Measurements from ENCODE around the gene BCAS3.
A peak's percentile ranks its signal among the peaks of the same experiment; 100 is the strongest.

The BCAS3 gene

DNA sequence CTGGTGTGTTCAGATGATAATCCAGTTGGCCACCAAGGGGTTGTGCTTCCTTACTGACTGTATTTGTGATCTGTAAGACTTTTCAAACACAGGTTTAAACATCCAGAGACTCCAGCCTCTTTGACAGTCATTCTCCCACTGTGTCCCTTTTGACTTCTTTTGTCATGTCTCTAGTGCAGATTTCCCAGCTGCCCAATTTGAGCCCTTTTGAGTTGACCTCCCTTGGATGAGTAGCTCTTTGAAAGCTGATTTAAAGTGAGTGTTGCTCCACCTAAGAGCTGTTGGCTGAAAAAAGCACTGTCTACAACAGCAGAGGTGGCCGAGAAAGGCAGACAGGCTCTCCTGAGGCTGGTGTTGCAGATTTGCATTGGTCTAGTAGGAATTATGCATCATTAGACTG, 533.6 kb downstream of the BCAS3 start:
- DNase-seq: no peak

DNA sequence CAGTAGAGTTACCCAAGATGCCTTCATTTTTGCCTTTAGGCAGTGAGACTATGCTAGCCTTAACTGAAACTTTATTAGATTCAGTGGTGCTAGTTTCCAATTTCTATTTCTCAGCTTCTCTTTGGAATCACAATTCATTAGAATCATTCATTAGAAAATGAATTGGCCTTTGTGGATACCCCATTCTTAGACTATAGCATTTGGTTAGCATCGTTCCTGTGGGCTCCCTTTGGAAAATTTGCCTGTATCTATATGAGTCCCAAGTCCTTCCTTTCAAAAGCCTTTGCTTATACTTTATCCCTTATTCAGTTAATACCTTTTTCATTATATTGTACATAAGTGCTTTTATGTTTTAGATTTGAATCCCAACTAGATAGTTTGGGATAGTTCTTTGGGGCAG, 535.0 kb downstream of the BCAS3 start:
- DNase-seq: no peak

DNA sequence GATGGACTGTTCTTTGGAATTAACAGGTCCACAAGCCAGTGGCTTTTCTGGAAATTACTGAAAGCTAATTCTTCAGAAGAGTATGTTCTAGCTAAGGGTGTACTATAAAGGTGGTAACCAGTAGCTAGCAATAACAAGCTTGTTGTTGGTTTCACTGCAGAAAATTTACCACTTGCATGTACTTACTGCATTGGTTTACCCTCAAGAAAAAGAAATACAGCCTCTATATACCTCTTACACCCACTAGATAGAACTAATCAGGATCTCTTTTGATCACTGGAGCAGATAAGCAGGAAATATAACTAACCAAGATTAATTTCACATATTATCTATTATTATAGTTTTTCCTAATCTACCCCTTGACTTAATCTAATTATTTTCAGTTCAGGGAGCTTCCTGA, 537.1 kb downstream of the BCAS3 start:
- DNase-seq: no peak

DNA sequence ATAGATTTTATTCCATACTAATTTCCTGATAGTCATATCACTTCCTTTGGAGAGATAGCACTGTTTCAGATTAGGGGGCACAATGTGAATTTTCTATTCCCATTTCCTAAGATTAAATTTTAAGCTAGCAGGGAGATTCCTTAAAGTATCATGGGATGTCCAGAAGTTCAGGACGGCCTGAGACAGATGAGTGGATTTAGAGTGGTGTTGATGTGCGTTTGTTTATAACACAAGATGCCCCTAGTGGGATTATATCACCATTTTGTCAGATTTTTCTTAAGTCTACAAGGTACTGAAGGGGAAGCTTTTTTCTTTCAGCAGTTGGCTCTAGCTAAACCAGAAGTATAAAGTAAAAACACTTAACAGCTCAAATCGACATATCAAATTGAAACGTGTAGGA, 538.4 kb downstream of the BCAS3 start:
- DNase-seq: no peak

DNA sequence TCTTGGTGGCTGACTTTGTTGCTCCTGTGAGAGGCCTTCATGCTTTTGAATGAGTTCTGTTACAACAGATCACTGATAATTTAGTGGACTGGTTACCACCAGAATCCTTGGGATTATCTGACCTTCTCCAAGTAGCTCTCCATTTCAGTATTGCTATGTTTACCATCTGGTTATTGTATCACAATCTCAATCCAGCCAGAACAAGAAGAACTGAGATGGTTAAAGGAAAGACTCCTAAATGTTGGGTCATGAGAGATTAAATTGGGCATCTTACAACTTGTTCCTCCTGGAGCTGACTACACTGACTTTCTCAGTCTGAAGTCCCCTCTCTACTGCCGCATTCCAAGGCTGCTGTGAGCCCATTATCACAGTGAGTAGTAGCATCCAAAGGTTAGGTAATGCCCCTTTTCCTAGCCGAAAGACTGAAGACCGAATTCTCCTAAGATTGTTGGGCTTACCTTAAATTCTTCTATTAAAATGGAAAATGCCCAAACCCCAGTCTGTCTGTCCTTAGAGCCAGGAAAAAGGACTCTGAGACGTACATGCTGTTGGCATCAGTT, 540.3 kb downstream of the BCAS3 start:
- DNase-seq: no peak

DNA sequence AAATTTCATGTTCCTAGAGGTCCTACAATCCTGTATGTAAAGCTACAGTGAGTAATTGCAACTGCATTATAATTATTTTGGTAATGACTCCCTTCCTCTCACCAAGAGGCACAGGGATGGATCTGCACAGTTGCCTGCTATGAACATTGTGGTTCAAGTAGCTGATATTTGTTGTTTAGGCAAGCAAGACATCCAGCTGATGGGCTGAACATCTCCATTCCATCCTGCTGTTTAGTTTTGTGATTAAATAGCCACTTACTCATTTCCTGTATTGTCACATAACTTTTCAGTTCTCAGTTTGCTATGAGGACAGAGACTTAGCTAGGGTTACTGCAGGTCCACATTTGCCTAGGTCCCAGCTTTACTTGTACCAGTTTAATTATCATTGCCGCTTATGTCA, 540.8 kb downstream of the BCAS3 start:
- DNase-seq: no peak

DNA sequence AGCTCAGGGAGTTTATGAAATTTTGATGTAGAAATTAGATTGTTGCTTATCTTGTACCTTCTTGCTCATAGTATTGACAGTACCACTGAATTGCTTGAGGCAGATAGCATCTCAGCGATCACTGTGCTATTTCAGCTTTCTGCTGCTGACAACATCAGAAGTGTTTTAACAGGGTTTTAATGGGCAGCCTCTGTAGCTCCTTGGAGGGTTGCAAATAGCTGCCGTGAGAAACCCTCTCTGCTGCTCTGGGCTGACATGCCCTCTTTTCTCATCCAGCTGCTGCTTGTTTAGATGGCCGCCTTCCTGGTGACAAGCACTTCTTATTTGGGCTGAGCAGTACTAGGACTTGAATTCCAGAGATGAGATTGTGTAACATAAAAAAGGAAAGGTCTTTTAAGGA, 541.8 kb downstream of the BCAS3 start:
- no peak for DNase-seq

DNA sequence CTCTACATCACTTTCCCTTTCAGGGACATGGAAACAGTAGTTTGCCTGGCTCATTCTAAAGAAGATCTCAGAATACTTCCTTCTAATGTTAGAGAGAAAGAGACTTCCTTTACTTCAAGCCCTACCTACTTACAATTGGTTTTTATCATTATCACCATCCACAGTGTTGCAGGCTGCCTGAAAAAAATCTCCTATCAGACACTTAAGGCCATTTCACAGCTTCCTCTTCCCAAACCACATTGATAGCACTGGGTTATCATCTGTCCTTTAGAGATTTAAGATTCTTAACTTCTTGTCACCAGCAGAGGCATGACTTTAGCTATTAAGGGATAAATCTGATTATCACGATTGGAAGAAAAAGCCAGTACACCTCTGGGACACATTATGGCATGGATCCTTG, 543.5 kb downstream of the BCAS3 start:
- DNase-seq: no peak

DNA sequence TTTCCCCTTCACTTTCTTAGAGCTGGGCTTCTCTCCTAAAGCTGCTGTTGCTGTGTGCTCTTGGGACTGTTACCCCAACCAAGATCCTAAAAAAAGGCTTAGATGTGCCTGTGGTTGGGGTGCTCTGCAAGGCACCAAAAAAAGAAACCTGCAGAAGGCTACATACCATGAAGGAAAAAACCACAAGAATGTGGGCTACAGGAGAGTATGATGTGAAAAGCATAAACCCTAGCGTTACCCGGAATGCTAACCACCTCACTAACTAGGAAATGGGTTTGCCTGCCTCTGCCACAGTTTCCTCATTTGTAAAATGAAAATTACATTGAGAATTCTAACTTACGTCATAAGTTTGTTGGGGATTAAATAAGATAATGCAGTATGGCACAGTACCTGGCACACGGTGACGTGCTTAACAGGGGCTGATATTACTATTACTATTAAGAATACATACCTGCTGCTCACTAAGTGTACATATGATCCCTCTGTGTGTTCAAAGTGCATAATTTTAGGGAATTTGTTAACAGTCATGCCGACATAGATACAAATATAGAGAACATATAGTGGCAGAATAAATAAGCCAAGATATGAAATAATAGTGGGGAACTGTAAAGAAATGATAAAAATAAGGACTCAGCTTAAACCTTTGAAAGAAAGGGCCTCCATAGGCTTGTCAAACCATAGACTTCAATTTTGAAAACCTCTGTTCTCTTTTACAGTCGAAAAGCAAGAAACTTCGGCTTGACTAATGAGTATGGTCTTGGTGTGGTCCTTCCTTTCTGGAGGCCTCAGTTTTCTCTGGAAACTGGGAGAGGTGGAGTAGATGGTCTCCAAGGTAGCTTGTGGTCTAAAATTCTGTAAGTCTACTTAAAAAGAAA, 544.2 kb downstream of the BCAS3 start:
- peak; percentile 27 for DNase-seq

DNA sequence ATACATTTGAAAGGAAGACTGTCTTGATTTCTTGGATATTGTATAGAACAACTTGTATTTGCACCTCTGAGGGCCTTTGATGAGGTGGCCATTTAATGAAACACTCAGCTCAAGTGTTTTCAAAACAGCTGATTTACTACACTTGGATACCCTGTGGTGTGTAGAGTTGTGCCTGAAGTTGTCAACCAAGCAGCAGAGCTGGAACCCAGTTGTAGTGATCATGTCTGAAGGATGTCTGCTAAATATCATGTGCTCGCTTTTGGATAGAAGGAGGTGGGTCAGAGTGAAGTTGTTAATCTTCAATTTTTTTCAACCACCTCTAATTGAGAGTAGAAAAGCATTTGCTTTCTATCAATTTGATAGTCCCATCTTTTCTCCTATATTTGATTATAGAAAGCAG, 546.1 kb downstream of the BCAS3 start:
- no peak for DNase-seq

DNA sequence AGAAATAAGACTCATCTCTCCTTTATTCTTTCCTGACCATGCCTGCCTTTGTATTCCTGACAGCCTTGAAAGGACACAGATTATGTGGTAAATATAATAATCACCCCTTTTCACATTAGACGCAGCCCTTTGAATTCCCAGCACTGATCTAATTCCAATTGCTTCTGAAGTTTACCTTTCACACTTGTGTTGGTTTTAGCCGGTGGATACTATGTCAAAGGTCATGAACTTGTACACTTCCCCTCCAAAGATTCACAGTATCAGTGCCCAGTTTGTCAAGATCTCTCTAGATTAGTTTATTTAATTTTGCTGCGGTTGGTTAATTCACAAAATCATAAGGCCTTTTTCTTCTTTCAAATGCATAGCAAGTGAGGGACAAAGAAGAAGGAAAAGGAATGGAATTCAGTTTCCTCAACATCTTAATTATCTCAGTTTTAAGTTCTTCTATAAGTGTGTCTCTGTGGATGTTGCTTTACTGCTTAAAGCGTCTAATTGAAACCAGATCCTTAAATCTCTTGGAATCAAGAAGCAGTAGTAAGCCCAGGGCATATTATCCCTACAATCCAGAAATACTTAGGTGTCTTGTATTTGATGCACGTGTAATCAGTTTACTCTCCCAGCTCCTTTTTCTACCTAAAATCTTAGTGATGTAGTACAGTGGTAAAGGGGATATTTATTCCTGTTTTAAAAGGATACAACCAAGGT, 547.7 kb downstream of the BCAS3 start:
- DNase-seq: no peak

DNA sequence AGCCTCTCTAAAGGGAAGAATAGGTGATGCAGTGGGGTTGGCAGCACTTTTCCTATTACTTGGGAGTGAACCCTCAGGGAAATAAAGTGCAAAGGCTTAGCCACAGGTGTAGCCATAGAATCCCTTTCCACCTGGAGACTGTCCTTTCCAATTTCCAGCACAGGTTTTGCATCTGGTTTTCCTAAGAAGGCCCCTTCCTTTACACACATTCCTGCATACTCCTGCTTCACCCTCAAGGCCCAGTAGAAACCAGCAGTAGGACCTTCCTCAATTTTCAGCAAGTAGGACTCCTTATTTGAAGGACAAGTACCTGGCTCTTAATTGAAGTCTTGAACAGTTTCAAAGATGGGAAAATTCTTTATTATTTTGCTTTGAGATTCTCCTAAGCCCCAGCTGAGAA, 550.2 kb downstream of the BCAS3 start:
- DNase-seq: no peak

DNA sequence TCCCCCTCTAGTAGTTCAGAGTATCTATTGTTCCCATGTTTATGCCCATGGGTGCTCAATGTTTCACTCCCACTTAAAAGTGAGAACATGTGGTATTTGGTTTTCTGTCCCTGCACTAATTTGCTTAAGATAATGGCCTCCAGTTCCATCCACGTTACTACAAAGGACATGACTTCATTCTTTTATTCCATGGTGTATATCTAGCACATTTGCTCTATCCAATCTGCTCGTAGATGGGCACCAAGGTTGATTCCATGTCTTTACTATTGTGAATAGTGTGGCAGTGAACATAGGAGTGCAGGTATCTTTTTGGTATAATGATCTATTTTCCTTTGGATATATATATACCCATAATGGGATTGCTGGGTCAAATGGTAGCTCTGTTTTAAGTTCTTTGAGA, 552.8 kb downstream of the BCAS3 start:
- DNase-seq: no peak

DNA sequence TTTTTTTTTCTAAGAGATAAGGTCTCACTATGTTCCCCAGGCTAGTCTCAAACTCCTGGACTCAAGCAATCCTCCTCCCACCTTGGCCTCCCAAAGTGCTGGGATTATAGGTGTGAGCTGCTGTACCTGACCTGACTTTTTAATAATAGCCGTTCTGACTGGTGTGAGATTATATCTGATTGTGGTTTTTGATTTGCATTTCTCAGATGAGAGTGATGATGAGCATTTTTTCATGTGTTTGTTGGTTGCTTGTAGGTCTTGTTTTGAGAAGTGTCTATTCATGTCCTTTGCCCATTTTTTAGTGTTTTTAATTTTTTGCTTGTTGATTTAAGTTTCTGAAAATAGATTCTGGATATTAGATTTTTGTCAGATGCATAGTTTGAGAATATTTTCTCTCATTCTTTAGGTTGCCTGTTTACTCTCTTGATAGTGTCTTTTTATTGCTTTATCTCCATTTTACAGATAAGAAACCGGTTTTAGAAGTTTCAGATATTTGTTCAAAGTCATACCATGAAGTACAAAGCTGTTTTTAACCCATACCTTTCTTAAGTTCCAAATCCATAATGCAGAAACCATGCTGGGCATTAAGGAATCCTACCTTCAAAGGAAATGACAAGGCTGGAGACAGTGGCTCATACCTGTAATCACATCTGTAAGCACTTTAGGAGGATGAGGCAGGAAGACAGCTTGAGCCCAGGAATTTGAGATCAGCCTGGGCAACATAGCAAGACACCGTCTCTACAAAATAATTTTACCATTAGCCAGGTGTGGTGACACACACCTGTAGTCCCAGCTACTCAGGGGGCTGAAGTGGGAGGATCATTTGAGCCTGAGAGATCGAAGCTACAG, 553.5 kb downstream of the BCAS3 start:
- no peak for DNase-seq

DNA sequence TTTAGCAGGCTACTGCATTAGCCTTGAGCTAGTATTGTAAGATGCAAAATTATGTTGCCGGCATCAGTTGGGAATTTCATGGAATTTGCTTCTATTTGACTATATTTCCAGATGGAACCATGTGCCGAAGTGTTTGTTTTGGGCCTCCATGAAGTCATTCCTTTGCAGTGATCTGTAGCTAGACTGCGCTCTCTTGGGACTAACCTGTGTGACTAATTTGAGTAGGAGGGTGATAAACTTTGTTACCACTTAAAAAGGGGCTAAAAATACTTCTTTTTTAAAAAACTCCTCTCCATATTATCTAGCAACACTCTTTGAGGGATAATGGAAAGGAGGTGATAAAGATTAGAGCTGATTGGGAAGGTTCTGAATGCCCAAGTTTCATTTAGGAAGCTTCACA, 555.2 kb downstream of the BCAS3 start:
- DNase-seq: no peak

DNA sequence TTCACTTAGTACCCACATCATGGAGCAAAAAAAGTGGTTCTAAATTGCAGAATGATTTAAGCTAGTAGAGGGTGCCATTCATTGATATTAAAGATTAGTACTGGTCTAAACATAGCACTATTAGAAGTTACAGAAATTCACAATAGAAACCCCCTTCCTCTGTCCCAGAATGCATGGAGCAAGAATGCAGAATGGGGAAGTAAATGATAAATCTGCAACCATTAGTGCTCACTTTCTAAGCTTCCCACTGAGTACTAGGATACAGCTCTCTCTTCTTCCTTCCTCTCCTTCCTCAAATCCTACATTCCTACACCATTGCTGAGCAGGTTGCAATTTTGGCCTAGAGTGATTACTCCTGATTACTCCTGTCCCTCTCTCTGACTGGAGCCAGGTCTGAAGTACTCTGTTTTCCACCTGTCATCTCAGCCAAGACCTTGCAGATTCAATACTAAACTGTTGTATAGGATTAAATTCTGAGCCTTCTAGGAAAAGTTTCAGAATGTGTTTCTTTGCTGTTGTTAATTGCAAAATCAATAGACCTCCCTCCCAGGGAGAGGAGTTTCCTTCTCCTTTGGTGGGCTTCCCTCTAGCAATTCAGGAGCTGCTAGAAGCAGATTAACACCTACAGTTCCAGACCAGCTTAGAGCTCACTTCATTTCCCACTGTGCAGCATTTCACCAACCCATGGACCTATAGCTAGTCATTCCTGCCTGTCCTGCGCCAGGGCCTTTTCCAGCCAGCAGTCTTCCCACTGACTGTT, 556.5 kb downstream of the BCAS3 start:
- no peak for DNase-seq

DNA sequence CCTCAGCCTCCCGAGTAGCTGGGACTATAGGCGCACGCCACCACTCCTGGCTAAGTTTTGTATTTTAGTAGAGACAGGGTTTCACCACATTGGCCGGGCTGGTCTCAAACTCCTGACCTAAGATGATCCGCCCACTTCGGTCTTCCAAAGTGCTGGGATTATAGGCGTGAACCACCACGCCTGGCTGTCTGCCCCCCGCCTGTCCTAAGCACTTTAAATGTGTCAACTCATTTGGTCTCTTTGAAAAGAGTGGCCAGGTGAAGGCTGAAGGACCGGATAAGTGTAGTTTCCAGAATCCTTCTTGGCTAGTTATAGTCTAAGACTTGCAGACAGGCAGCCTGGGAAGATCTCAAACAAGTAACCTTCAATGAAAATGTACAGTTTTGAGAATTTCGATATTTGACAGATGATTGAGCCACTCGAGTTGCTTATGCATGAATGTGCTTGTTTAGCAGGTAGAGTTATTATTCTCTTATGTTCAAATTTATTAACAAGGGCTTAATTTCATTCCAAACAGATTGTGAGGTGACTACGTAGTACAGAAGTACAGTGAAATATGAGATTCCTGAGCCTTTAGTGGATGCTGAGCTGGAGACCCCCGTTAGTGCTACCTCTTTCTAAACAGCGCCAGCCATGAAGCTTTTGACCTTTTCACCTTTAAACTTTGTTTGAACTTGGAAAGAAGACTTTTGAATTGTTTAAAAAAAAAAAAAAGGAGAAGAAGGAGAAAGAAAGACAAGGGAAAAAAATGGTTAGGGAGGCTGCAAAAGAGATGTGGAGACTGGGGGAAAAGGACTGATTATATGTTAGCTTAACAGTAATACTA, 557.6 kb downstream of the BCAS3 start:
- DNase-seq: no peak

DNA sequence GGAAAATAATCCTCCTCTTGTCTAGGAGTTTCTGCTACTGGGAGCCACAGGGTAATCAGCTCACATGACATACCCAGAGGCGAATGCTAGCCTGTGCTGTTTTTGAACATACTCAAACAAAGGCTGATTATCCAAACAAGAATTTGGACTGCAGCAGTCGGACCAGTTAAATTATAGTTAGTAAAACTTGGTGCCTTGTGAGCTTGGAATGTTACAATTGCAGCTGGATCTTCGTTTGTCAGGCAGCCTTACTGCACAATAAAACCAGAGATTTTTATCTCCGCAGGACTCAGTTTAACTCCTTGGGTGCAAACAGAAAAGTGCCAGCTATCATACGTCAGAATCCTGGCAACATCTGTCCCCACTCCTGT, 558.2 kb downstream of the BCAS3 start:
- DNase-seq: no peak

DNA sequence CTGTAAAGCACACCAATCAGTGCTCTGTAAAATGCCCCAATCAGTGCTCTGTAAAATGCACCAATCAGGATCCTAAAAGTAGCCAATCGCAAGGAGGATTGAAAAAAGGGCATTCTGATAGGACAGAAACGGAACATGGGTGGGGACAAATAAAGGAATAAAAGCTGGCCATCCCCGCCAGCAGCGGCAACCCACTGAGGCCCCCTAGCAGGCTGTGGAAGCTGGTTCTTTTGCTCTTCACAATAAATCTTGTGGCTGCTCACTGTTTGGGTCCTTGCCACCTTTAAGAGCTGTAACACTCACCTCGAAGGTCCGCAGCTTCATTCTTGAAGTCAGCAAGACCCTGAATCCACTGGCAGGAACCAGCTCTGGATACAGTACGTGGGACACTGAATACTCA, 559.6 kb downstream of the BCAS3 start:
- no peak for DNase-seq

DNA sequence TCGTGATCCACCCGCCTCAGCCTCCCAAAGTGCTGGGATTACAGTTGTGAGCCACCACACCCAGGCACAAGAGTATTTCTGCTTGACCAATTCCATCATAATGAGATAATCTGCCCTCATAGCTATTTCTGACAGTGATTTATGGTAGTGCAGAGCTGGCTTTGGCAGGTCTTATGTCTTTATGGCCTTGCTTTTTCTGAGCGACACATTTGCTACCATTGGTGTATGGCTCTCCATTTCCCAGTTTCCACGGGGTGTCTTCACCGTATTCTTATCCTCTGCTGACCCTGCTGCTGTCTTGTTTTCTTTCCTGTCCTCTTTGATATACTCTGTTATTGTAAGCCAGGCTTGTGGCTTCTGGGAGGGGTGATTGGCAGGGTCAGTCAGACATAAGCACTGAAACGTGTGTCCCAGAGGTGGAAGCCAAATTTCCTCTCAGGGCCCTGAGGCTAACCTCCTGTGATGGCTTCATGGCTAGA, 560.8 kb downstream of the BCAS3 start:
- DNase-seq: no peak

DNA sequence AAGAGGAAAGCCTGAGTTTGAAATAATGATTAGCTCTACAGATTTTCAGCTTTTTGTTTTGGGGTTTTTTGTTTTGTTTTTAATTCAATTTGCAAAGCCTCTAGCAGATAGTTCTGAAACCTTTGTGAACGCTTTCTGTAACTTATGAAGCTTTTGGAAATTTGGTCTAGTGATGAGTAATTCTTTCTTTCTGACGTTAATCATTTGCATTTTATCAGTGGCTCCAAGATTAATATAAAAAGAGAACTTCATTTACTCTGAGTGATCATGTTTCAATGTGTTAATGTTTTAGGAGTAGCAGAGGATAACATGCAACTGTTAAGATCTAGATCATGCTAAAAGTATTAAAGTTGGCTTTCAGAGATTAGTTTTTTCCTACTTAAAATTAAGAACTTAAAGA, 561.7 kb downstream of the BCAS3 start:
- no peak for DNase-seq

DNA sequence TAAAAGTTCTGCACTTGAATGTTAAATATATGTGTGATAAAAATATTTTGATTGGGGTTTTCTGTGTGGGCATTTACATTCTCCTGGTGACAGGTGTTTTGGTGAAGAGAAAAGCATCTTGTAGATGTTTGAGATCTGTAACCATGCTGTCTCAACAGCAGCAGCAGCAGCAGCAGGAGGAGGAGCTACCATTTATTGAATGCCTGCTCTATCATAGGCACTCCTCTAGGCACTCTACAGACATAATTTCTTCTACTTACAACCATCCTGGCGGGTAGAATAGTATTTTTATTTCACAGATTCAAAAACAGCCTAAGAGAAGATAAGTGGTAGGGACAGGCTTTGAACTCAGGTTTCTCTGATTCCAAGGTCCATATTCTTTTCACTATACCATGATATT, 562.3 kb downstream of the BCAS3 start:
- DNase-seq: no peak
